ENCODE data around the gene XXYLT1. TPM values are rescaled to one million over a fixed set of nuclear protein-coding genes. Genes with fewer than 3 reads are reported as not detected.

The XXYLT1 gene
- total and polyA plus RNA-seq, 9 of the 15 experiments (the other 6 are each of a cell fraction or from before 2014, with no cell fraction given), result 1.9 to 18.9 (median 15.0) TPM

DNA sequence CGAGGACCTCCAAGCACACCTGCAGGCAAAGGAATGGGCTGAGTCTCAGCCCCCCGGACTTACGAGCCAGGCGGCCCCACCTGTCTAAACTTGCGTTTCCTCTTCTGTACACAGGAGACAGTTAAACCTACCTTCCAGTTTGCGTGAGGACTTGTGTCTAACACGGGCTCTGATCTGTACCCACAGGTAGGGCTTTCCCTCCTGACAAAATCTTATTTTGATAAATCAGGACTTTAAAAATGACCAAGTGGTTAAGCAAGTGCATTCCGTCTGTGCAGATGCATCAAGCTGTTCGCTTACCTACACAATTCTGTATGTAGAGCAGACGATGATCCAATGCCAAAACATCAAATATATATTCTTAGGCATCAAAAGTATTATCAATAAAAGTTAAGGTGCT, 238.0 kb downstream of the XXYLT1 start:
- no peak overlapping the region for H3K4me2 ChIP-seq (ENCODE audit: insufficient read depth, low read length)
- no peak for DNase-seq (ENCODE audit: extremely low read depth in 1 of 4, low spot score in 3 of 4)
- H3K9me3 ChIP-seq (replicated peaks; ENCODE audit: control insufficient read depth, insufficient read depth, low read depth, low read length), result no peaks in the 10 kb centered on the region
- no TSS peak for BruUV-seq (replicated peaks)
- in situ Hi-C loops (cut with MboI) (no loop called here), intact Hi-C loops (cut with micrococcal nuclease) (no loop called here)
- peaks cover 58 to 81% of the 10 kb centered on the region in 2 experiments for H3K27me3 ChIP-seq (ENCODE audit: control insufficient read depth in 2 of 2, insufficient read depth in 2 of 2, low read length in 2 of 2)
- H3K36me3 ChIP-seq (ENCODE audit: control insufficient read depth, insufficient read depth, low read length), result no peaks in the 10 kb centered on the region
- CTCF ChIA-PET (ENCODE audit: low intra/inter-chr PET ratio), result no interaction called here
- H3K9me1 ChIP-seq (ENCODE audit: control insufficient read depth, insufficient read depth, low read length), result no peaks in the 10 kb centered on the region
- H3K27ac ChIP-seq (ENCODE audit: extremely low read depth, low read depth, low read length), result no peak overlapping the region
- H2AFZ ChIP-seq (ENCODE audit: low read depth, low read length), result no peak overlapping the region
- no peak overlapping the region for H3K4me3 ChIP-seq
- TF ChIP-seq GATAD2A (IDR thresholded peaks at IDR 0.05), result no peak
- TF ChIP-seq DEAF1 (CRISPR knock-in tag; IDR thresholded peaks at IDR 0.05), result no peak
- TF ChIP-seq, protein P1, sequence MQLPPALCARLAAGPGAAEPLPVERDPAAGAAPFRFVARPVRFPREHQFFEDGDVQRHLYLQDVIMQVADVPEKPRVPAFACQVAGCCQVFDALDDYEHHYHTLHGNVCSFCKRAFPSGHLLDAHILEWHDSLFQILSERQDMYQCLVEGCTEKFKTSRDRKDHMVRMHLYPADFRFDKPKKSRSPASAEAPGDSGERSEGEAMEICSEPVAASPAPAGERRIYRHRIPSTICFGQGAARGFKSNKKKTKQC (CRISPR knock-in tag; IDR thresholded peaks at IDR 0.05), result no peak
- no peak for TF ChIP-seq TARDBP (IDR thresholded peaks at IDR 0.05)
- no peak for TF ChIP-seq TCF3 (CRISPR knock-in tag; IDR thresholded peaks at IDR 0.05)
- TF ChIP-seq, protein P2, sequence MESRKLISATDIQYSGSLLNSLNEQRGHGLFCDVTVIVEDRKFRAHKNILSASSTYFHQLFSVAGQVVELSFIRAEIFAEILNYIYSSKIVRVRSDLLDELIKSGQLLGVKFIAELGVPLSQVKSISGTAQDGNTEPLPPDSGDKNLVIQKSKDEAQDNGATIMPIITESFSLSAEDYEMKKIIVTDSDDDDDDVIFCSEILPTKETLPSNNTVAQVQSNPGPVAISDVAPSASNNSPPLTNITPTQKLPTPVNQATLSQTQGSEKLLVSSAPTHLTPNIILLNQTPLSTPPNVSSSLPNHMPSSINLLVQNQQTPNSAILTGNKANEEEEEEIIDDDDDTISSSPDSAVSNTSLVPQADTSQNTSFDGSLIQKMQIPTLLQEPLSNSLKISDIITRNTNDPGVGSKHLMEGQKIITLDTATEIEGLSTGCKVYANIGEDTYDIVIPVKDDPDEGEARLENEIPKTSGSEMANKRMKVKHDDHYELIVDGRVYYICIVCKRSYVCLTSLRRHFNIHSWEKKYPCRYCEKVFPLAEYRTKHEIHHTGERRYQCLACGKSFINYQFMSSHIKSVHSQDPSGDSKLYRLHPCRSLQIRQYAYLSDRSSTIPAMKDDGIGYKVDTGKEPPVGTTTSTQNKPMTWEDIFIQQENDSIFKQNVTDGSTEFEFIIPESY (CRISPR knock-in tag; IDR thresholded peaks at IDR 0.05), result no peak
- TF ChIP-seq EP400 (IDR thresholded peaks at IDR 0.05), result no peak
- TF ChIP-seq, protein P3, sequence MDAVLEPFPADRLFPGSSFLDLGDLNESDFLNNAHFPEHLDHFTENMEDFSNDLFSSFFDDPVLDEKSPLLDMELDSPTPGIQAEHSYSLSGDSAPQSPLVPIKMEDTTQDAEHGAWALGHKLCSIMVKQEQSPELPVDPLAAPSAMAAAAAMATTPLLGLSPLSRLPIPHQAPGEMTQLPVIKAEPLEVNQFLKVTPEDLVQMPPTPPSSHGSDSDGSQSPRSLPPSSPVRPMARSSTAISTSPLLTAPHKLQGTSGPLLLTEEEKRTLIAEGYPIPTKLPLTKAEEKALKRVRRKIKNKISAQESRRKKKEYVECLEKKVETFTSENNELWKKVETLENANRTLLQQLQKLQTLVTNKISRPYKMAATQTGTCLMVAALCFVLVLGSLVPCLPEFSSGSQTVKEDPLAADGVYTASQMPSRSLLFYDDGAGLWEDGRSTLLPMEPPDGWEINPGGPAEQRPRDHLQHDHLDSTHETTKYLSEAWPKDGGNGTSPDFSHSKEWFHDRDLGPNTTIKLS (IDR thresholded peaks at IDR 0.05; ENCODE audit: borderline replicate concordance, low read depth), result no peak
- no peak for TF ChIP-seq BACH1 (tag; IDR thresholded peaks at IDR 0.05)
- TF ChIP-seq, protein P4, sequence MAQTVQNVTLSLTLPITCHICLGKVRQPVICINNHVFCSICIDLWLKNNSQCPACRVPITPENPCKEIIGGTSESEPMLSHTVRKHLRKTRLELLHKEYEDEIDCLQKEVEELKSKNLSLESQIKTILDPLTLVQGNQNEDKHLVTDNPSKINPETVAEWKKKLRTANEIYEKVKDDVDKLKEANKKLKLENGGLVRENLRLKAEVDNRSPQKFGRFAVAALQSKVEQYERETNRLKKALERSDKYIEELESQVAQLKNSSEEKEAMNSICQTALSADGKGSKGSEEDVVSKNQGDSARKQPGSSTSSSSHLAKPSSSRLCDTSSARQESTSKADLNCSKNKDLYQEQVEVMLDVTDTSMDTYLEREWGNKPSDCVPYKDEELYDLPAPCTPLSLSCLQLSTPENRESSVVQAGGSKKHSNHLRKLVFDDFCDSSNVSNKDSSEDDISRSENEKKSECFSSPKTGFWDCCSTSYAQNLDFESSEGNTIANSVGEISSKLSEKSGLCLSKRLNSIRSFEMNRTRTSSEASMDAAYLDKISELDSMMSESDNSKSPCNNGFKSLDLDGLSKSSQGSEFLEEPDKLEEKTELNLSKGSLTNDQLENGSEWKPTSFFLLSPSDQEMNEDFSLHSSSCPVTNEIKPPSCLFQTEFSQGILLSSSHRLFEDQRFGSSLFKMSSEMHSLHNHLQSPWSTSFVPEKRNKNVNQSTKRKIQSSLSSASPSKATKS (CRISPR knock-in tag; IDR thresholded peaks at IDR 0.05), result no peak
- no peak for TF ChIP-seq PCBP2 (IDR thresholded peaks at IDR 0.05; ENCODE audit: low read depth, low read length, poor library complexity, severe bottlenecking)
- no peak for TF ChIP-seq SIRT6 (IDR thresholded peaks at IDR 0.05; ENCODE audit: low read depth, low read length)
- no peak for TF ChIP-seq KLF6 (CRISPR knock-in tag; IDR thresholded peaks at IDR 0.05; ENCODE audit: borderline replicate concordance)
- TF ChIP-seq ZNF175 (CRISPR knock-in tag; IDR thresholded peaks at IDR 0.05; ENCODE audit: low read depth), result no peak
- no peak for TF ChIP-seq BRD4 (IDR thresholded peaks at IDR 0.05)
- peaks cover 0 to 16% of the 10 kb centered on the region in 2 experiments; a peak in 2 of 5 replicates for H3K4me1 ChIP-seq (replicated peaks in 1 of 2; ENCODE audit: control insufficient read depth in 2 of 2, insufficient read depth in 2 of 2, low read length in 2 of 2)
- no peaks in the 10 kb centered on the region for H3K79me2 ChIP-seq (ENCODE audit: control insufficient read depth, insufficient read depth, low read length)
- ATAC-seq, result no peak
- WGBS (ENCODE audit: insufficient coverage, low coverage, missing lambda C conversion rate), result 0% methylated on average over 10 of the region's 10 CpGs
- H4K20me1 ChIP-seq (replicated peaks; ENCODE audit: control insufficient read depth, insufficient read depth, low read length), result no peaks in the 10 kb centered on the region
- no peak for FAIRE-seq
- POLR2A ChIA-PET, result no interaction called here
- H3K9ac ChIP-seq (ENCODE audit: insufficient read depth in 1 of 2, low read depth in 2 of 2, low read length in 2 of 2), result no peak overlapping the region

Data from K562 (cell line).